CD14-positive monocyte (primary cell): ENCODE data around the gene INTS14. TPM values are rescaled to one million over a fixed set of nuclear protein-coding genes. Genes with fewer than 3 reads are reported as not detected.

ENCODE experiments used
- DNase-seq, 3 donors: peaks; one replicate each; pipeline ENCODE4 v3.0.0-alpha.2; 2011 to 2022
- H2AFZ ChIP-seq: 2 replicates; pipeline ENCODE4 v1.6.0; 2012; ENCODE audit warnings: mild to moderate bottlenecking, low read depth, low read length, inconsistent platforms; ENCODE audit not compliant: insufficient read depth, poor library complexity, severe bottlenecking
- H3K27ac ChIP-seq, 2 donors: 1 replicate in 1 of 2; 2 replicates in 1 of 2; pipeline ENCODE4 v1.5.1; 2012 to 2013; ENCODE audit warnings: low read length in 2 of 2, control low read depth in 1 of 2, inconsistent platforms in 1 of 2, low read depth in 1 of 2, mild to moderate bottlenecking in 1 of 2
- H3K27me3 ChIP-seq, 2 donors: one replicate each; pipeline versions ENCODE4 v1.6.0 to v1.6.1; 2011 to 2013; ENCODE audit warnings: low read length in 2 of 2; ENCODE audit not compliant: control insufficient read depth in 2 of 2, insufficient read depth in 2 of 2
- H3K36me3 ChIP-seq, 2 donors: replicated peaks in 1 of 2; 1 replicate in 1 of 2; 2 replicates in 1 of 2; pipeline versions ENCODE4 v1.5.1 to v1.6.1; 2012 to 2013; ENCODE audit warnings: low read length in 2 of 2, control low read depth in 1 of 2, inconsistent platforms in 1 of 2, mild to moderate bottlenecking in 1 of 2; ENCODE audit not compliant: insufficient read depth in 2 of 2, control insufficient read depth in 1 of 2
- H3K4me1 ChIP-seq, 2 donors: 1 replicate in 1 of 2; 2 replicates in 1 of 2; pipeline versions ENCODE4 v1.5.1 to v1.6.1; 2012 to 2013; ENCODE audit warnings: low read length in 2 of 2, control low read depth in 1 of 2, inconsistent platforms in 1 of 2, mild to moderate bottlenecking in 1 of 2, moderate library complexity in 1 of 2; ENCODE audit not compliant: insufficient read depth in 2 of 2, control insufficient read depth in 1 of 2
- H3K4me2 ChIP-seq: replicated peaks from 2 replicates; pipeline ENCODE3; 2012; ENCODE audit warnings: low read length, moderate library complexity, mild to moderate bottlenecking; ENCODE audit not compliant: poor library complexity, severe bottlenecking; ENCODE audit errors: extremely low read depth
- H3K4me3 ChIP-seq, 3 experiments: fragments of 200-600 bp in 1 of 3; sonication (generic) in 1 of 3; replicated peaks in 1 of 3; 1 replicate in 2 of 3; 2 replicates in 1 of 3; pipeline ENCODE4 v1.5.1; 2011 to 2013; ENCODE audit warnings: low read length in 3 of 3, mild to moderate bottlenecking in 3 of 3, control low read depth in 2 of 3, low read depth in 2 of 3, inconsistent platforms in 1 of 3, moderate library complexity in 1 of 3
- H3K79me2 ChIP-seq: 2 replicates; pipeline ENCODE4 v1.6.0; 2012; ENCODE audit warnings: mild to moderate bottlenecking, control low read depth, inconsistent platforms, low read length, moderate library complexity; ENCODE audit not compliant: insufficient read depth
- H3K9ac ChIP-seq: 2 replicates; pipeline ENCODE4 v1.6.0; 2017; ENCODE audit warnings: low read length, mild to moderate bottlenecking; ENCODE audit not compliant: insufficient read depth, poor library complexity, severe bottlenecking
- H3K9me3 ChIP-seq, 2 donors: replicated peaks in 1 of 2; 1 replicate in 1 of 2; 2 replicates in 1 of 2; pipeline versions ENCODE4 v1.5.1 to v1.6.1; 2012 to 2013; ENCODE audit warnings: low read length in 2 of 2, control low read depth in 1 of 2; ENCODE audit not compliant: control insufficient read depth in 1 of 2, insufficient read depth in 1 of 2
- H4K20me1 ChIP-seq: 2 replicates; pipeline ENCODE4 v1.6.0; 2012; ENCODE audit warnings: mild to moderate bottlenecking, low read length, control low read depth, moderate library complexity; ENCODE audit not compliant: insufficient read depth
- H3K27ac Mint-ChIP-seq, 7 donors: one replicate each; pipeline ENCODE4 v1.8.0; 2020; ENCODE audit warnings: mild to moderate bottlenecking in 7 of 7, mixed read lengths in 7 of 7, moderate library complexity in 6 of 7, inconsistent platforms in 2 of 7
- H3K27me3 Mint-ChIP-seq, 3 donors: one replicate each; pipeline ENCODE4 v1.8.0; 2021 to 2022; ENCODE audit warnings: low read depth in 3 of 3, mild to moderate bottlenecking in 3 of 3, mixed read lengths in 3 of 3, moderate library complexity in 3 of 3, inconsistent platforms in 1 of 3
- H3K36me3 Mint-ChIP-seq, 2 donors: one replicate each; pipeline ENCODE4 v1.8.0; 2020; ENCODE audit warnings: mixed read lengths in 2 of 2, inconsistent platforms in 1 of 2, mild to moderate bottlenecking in 1 of 2
- H3K4me1 Mint-ChIP-seq: one replicate; pipeline ENCODE4 v1.8.0; 2020; ENCODE audit warnings: mild to moderate bottlenecking, mixed read lengths
- H3K4me3 Mint-ChIP-seq, 2 donors: one replicate each; pipeline ENCODE4 v1.8.0; 2020; ENCODE audit warnings: mild to moderate bottlenecking in 2 of 2, mixed read lengths in 2 of 2, moderate library complexity in 1 of 2
- H3K9me3 Mint-ChIP-seq, 7 donors: one replicate each; pipeline ENCODE4 v1.8.0; 2020 to 2022; ENCODE audit warnings: mixed read lengths in 7 of 7, mild to moderate bottlenecking in 6 of 7, moderate library complexity in 6 of 7, inconsistent platforms in 2 of 7
- WGBS: methylation state at CpG from one replicate; pipeline ENCODE4 v1.1.5; 2013; ENCODE audit warnings: missing lambda C conversion rate; ENCODE audit not compliant: insufficient coverage; 5-methylcytosine and 5-hydroxymethylcytosine counted together
- intact Hi-C, 2 donors: fragments of 100-400 bp; cut with micrococcal nuclease; formaldehyde crosslinking; loops; one replicate each; pipeline versions ENCODE4 v1.15.0 to v1.15.1; 2023
- polyA plus RNA-seq, 3 donors: library from polyadenylated mRNA; depleted of rRNA in 1 of 3; unstranded in 2 of 3; stranded (reverse) in 1 of 3; fragments of 300-500 nt in 2 of 3; fragments of >200 nt in 1 of 3; fragmentation: Illumina TruSeq in 2 of 3; gene quantifications; 1 replicate in 2 of 3; 2 replicates in 1 of 3; pipeline ENCODE4 v1.2.3, GENCODE V29; 2012 to 2021
- TF ChIP-seq, protein P1 (sequence below): fragments of 200-600 bp; IDR thresholded peaks from one replicate; pipeline ENCODE4 v1.8.0; 2022; ENCODE audit warnings: antibody characterized with exemption, mild to moderate bottlenecking

INTS14 gene
- polyA plus RNA-seq, 3 donors = 10.1 to 20.3 (median 12.0) TPM

GRCh38 chr15:65633752-65634151, 22.8 kb upstream of the INTS14 start:
- Mint-ChIP-seq H3K9me3 (no peaks in the 10 kb centered on the region), H3K4me3 (no peak overlapping the region), H3K27me3 (peaks cover 0 to 2% (median 0%) of the 10 kb centered on the region in 3 donors), H3K27ac (no peak overlapping the region), H3K4me1 (peaks cover 8% of the 10 kb centered on the region), H3K36me3 (peaks cover 2 to 3% of the 10 kb centered on the region in 2 donors)
- Histone ChIP-seq H3K4me2 (no peak overlapping the region), H3K4me1 (peaks cover 0 to 4% of the 10 kb centered on the region in 2 donors), H3K9ac (no peak overlapping the region), H3K79me2 (no peaks in the 10 kb centered on the region), H3K36me3 (no peaks in the 10 kb centered on the region), H3K9me3 (no peaks in the 10 kb centered on the region), H2AFZ (no peak overlapping the region), H3K27ac (no peak overlapping the region), H3K27me3 (no peaks in the 10 kb centered on the region), H4K20me1 (no peaks in the 10 kb centered on the region), H3K4me3 (no peak overlapping the region)
- DNase-seq = no peak
- intact Hi-C loops = loop anchor here in 1 of 2 donors (10.0 kb wide), 1 partner anchor 561 kb away; no protein-coding TSS in a partner anchor
- WGBS = 100% methylated on average over 2 of the region's 2 CpGs
- TF ChIP-seq, protein P1, sequence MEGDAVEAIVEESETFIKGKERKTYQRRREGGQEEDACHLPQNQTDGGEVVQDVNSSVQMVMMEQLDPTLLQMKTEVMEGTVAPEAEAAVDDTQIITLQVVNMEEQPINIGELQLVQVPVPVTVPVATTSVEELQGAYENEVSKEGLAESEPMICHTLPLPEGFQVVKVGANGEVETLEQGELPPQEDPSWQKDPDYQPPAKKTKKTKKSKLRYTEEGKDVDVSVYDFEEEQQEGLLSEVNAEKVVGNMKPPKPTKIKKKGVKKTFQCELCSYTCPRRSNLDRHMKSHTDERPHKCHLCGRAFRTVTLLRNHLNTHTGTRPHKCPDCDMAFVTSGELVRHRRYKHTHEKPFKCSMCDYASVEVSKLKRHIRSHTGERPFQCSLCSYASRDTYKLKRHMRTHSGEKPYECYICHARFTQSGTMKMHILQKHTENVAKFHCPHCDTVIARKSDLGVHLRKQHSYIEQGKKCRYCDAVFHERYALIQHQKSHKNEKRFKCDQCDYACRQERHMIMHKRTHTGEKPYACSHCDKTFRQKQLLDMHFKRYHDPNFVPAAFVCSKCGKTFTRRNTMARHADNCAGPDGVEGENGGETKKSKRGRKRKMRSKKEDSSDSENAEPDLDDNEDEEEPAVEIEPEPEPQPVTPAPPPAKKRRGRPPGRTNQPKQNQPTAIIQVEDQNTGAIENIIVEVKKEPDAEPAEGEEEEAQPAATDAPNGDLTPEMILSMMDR = no peak

GRCh38 chr15:65632780-65633375, 21.9 kb upstream of the INTS14 start:
- Histone ChIP-seq H3K79me2 (no peaks in the 10 kb centered on the region), H3K4me2 (no peak overlapping the region), H2AFZ (no peak overlapping the region), H3K9me3 (no peaks in the 10 kb centered on the region), H3K9ac (no peak overlapping the region), H3K4me1 (no peaks in the 10 kb centered on the region), H3K27ac (no peak overlapping the region), H3K4me3 (no peak overlapping the region), H3K27me3 (no peaks in the 10 kb centered on the region), H3K36me3 (no peaks in the 10 kb centered on the region), H4K20me1 (no peaks in the 10 kb centered on the region)
- H3K27ac Mint-ChIP-seq = peak overlapping the region in 1 of 7 donors; percentile 37
- WGBS = 100% methylated on average over 1 of the region's 4 CpGs
- TF ChIP-seq, protein P1 = no peak
- no peak overlapping the region for H3K4me3 Mint-ChIP-seq
- peaks cover 2 to 3% of the 10 kb centered on the region in 2 donors for H3K36me3 Mint-ChIP-seq
- peaks cover 2% of the 10 kb centered on the region for H3K4me1 Mint-ChIP-seq
- no peak for DNase-seq
- no peaks in the 10 kb centered on the region for H3K9me3 Mint-ChIP-seq
- intact Hi-C loops = loop anchor here in 1 of 2 donors (10.0 kb wide), 1 partner anchor 562 kb away; no protein-coding TSS in a partner anchor
- H3K27me3 Mint-ChIP-seq = peaks cover 0 to 2% (median 0%) of the 10 kb centered on the region in 3 donors
